Measurements from ENCODE around the gene STXBP5.

Gene STXBP5

GRCh38 chr6:147179809-147180208 is 24.4 kb upstream of the STXBP5 start:
- no peak overlapping the region for H3K4me3 ChIP-seq (ENCODE audit: severe bottlenecking)
- H3K4me1 ChIP-seq (ENCODE audit: insufficient read depth, poor library complexity, severe bottlenecking), result peaks cover 6% of the 10 kb centered on the region
- ATAC-seq (ENCODE audit: low read depth) (no peak), DNase-seq (ENCODE audit: low spot score) (no peak)
- no peaks in the 10 kb centered on the region for H3K36me3 ChIP-seq (ENCODE audit: low read depth)
- TF ChIP-seq CTCF (IDR thresholded peaks at IDR 0.05; ENCODE audit: poor library complexity, severe bottlenecking), result no peak
- H3K27ac ChIP-seq (ENCODE audit: poor library complexity, severe bottlenecking), result no peak overlapping the region
- no peaks in the 10 kb centered on the region for H3K9me3 ChIP-seq (ENCODE audit: severe bottlenecking)
- H3K27me3 ChIP-seq (ENCODE audit: insufficient read depth, poor library complexity, severe bottlenecking), result no peaks in the 10 kb centered on the region

- no peaks in the 10 kb centered on the region for H3K9me3 ChIP-seq (ENCODE audit: severe bottlenecking)
These were observed 23.3 kb upstream of the STXBP5 start for GRCh38 chr6:147180926-147181325.

GRCh38 chr6:147184379-147184778 is 19.8 kb upstream of the STXBP5 start:
- H3K4me3 ChIP-seq (ENCODE audit: severe bottlenecking), result no peak overlapping the region
- DNase-seq (ENCODE audit: low spot score) (no peak), ATAC-seq (ENCODE audit: low read depth) (no peak)
- no peak overlapping the region for H3K27ac ChIP-seq (ENCODE audit: poor library complexity, severe bottlenecking)
- no peaks in the 10 kb centered on the region for H3K9me3 ChIP-seq (ENCODE audit: severe bottlenecking)
- no peaks in the 10 kb centered on the region for H3K27me3 ChIP-seq (ENCODE audit: insufficient read depth, poor library complexity, severe bottlenecking)
- no peak for TF ChIP-seq CTCF (IDR thresholded peaks at IDR 0.05; ENCODE audit: poor library complexity, severe bottlenecking)
- H3K36me3 ChIP-seq (ENCODE audit: low read depth), result no peaks in the 10 kb centered on the region
- H3K4me1 ChIP-seq (ENCODE audit: insufficient read depth, poor library complexity, severe bottlenecking), result no peaks in the 10 kb centered on the region

More at GRCh38 chr6:147180926-147181325, 23.3 kb upstream of the STXBP5 start:
- Histone ChIP-seq H3K36me3 (ENCODE audit: low read depth) (no peaks in the 10 kb centered on the region), H3K27me3 (ENCODE audit: insufficient read depth, poor library complexity, severe bottlenecking) (no peaks in the 10 kb centered on the region), H3K4me1 (ENCODE audit: insufficient read depth, poor library complexity, severe bottlenecking) (peaks cover 6% of the 10 kb centered on the region), H3K4me3 (ENCODE audit: severe bottlenecking) (no peak overlapping the region), H3K27ac (ENCODE audit: poor library complexity, severe bottlenecking) (no peak overlapping the region)
- ATAC-seq (ENCODE audit: low read depth) (no peak), DNase-seq (ENCODE audit: low spot score) (no peak)
- TF ChIP-seq CTCF (IDR thresholded peaks at IDR 0.05; ENCODE audit: poor library complexity, severe bottlenecking), result no peak

DNA sequence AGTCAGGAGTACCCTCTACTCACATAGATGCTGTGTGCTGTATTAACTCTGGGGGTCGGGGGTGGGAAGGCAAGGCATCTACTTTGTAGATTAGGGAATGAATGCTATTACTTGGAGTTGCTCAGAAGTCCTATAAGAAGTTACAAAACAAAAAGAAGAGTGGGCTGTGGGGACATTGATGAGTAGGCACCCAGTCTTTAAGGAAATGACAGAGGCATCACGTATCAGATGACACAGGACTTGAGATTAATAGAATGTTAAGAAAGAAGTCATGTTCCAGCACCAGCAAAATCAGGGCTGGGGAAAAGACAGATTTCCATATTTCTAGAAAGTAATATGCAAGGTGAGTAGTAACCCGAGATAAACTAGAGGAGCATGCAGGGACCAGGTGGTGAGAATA is 19.0 kb upstream of the STXBP5 start:
- DNase-seq (ENCODE audit: low spot score) (no peak), ATAC-seq (ENCODE audit: low read depth) (no peak)
- no peaks in the 10 kb centered on the region for H3K4me1 ChIP-seq (ENCODE audit: insufficient read depth, poor library complexity, severe bottlenecking)
- no peaks in the 10 kb centered on the region for H3K9me3 ChIP-seq (ENCODE audit: severe bottlenecking)
- H3K27me3 ChIP-seq (ENCODE audit: insufficient read depth, poor library complexity, severe bottlenecking), result no peaks in the 10 kb centered on the region
- no peak for TF ChIP-seq CTCF (IDR thresholded peaks at IDR 0.05; ENCODE audit: poor library complexity, severe bottlenecking)
- H3K36me3 ChIP-seq (ENCODE audit: low read depth), result no peaks in the 10 kb centered on the region
- H3K4me3 ChIP-seq (ENCODE audit: severe bottlenecking), result no peak overlapping the region
- H3K27ac ChIP-seq (ENCODE audit: poor library complexity, severe bottlenecking), result no peak overlapping the region

GRCh38 chr6:147190556-147190955 is 13.7 kb upstream of the STXBP5 start:
- Histone ChIP-seq H3K9me3 (ENCODE audit: severe bottlenecking) (no peaks in the 10 kb centered on the region), H3K4me3 (ENCODE audit: severe bottlenecking) (no peak overlapping the region), H3K36me3 (ENCODE audit: low read depth) (no peaks in the 10 kb centered on the region), H3K4me1 (ENCODE audit: insufficient read depth, poor library complexity, severe bottlenecking) (peaks cover 6% of the 10 kb centered on the region), H3K27me3 (ENCODE audit: insufficient read depth, poor library complexity, severe bottlenecking) (no peaks in the 10 kb centered on the region), H3K27ac (ENCODE audit: poor library complexity, severe bottlenecking) (no peak overlapping the region)
- no peak for ATAC-seq (ENCODE audit: low read depth)
- TF ChIP-seq CTCF (IDR thresholded peaks at IDR 0.05; ENCODE audit: poor library complexity, severe bottlenecking), result no peak
- no peak for DNase-seq (ENCODE audit: low spot score)

Data from RWPE2 (cell line).